Breast epithelium (tissue), 3 donors: ENCODE results near the gene GMFB.

Source experiments
- CTCF ChIP-seq, 3 donors: fragments of 450-650 bp; IDR thresholded peaks; one replicate each; pipeline ENCODE4 v1.5.1; 2016 to 2017; ENCODE audit warnings: antibody characterized with exemption in 3 of 3, mild to moderate bottlenecking in 3 of 3, moderate library complexity in 3 of 3
- POLR2A ChIP-seq: fragments of 450-650 bp; IDR thresholded peaks from one replicate; pipeline ENCODE4 v1.6.1; 2016; ENCODE audit warnings: antibody characterized with exemption, mild to moderate bottlenecking, moderate library complexity

- no peak for TF ChIP-seq CTCF (IDR thresholded peaks at IDR 0.05)
- no peak for TF ChIP-seq POLR2A
These were observed 7.8 kb downstream of the GMFB start for GRCh38 chr14:54480830-54481562.
